Vagina (tissue), 2 donors: ENCODE measurements around the gene HASPIN.

Source experiments
- POLR2A ChIP-seq, 2 donors: fragments of 450-650 bp; IDR thresholded peaks; one replicate each; pipeline ENCODE4 v1.6.1; 2017; ENCODE audit warnings: antibody characterized with exemption in 2 of 2, mild to moderate bottlenecking in 2 of 2, moderate library complexity in 2 of 2
- POLR2AphosphoS5 ChIP-seq, 2 donors: sonication (generic); formaldehyde crosslinking; IDR thresholded peaks; one replicate each; pipeline ENCODE4 v1.9.0; 2017; ENCODE audit warnings: antibody characterized with exemption in 2 of 2, mild to moderate bottlenecking in 2 of 2, low read depth in 1 of 2; ENCODE audit not compliant: insufficient read depth in 1 of 2
- TF ChIP-seq, protein P1 (sequence below), 3 experiments: fragments of 450-650 bp in 2 of 3; fragments of 200-600 bp in 1 of 3; sonication (generic) in 1 of 3; IDR thresholded peaks; one replicate each; pipeline ENCODE4 v1.5.1; 2017 to 2019; ENCODE audit warnings: antibody characterized with exemption in 3 of 3, mild to moderate bottlenecking in 2 of 3, moderate library complexity in 2 of 3

DNA sequence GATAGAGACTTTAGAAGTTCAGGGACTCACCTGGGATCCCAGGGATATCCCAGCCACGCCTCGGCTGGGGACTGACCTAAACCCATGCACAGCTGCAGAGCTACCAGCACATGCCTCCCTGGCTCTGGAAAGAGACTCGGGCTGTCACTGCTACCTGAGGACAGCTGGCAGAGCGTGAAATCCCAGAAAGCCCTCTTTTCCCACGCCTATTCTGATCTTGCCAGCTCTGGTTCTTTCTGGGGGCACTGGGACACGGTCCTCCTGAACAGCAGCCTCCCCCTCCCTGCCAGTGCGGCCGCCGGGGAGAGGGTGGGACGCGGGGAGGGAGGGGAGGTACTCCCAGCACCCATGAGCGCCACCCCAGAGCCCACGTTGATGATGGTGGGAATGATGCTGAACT lies 38.5 kb upstream of the HASPIN start:
- TF ChIP-seq, protein P1, sequence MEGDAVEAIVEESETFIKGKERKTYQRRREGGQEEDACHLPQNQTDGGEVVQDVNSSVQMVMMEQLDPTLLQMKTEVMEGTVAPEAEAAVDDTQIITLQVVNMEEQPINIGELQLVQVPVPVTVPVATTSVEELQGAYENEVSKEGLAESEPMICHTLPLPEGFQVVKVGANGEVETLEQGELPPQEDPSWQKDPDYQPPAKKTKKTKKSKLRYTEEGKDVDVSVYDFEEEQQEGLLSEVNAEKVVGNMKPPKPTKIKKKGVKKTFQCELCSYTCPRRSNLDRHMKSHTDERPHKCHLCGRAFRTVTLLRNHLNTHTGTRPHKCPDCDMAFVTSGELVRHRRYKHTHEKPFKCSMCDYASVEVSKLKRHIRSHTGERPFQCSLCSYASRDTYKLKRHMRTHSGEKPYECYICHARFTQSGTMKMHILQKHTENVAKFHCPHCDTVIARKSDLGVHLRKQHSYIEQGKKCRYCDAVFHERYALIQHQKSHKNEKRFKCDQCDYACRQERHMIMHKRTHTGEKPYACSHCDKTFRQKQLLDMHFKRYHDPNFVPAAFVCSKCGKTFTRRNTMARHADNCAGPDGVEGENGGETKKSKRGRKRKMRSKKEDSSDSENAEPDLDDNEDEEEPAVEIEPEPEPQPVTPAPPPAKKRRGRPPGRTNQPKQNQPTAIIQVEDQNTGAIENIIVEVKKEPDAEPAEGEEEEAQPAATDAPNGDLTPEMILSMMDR (IDR thresholded peaks at IDR 0.05): no peak
- TF ChIP-seq POLR2AphosphoS5 (IDR thresholded peaks at IDR 0.05; ENCODE audit: insufficient read depth in 1 of 2, low read depth in 1 of 2) (no peak), POLR2A (IDR thresholded peaks at IDR 0.05) (no peak)
